ENCODE results near the gene CD55.

Gene CD55

GRCh38 chr1:207330011-207330710 is 8.7 kb downstream of the CD55 start:
- DNase-seq (ENCODE audit: low read depth in 2 of 2), result no peak

GRCh38 chr1:207331354-207332313 is 10.2 kb downstream of the CD55 start:
- no peak for DNase-seq (ENCODE audit: low read depth in 2 of 2)

GRCh38 chr1:207333009-207333600 is 11.6 kb downstream of the CD55 start:
- no peak for DNase-seq (ENCODE audit: low read depth in 2 of 2)

GRCh38 chr1:207333620-207334019 is 12.1 kb downstream of the CD55 start:
- DNase-seq (ENCODE audit: low read depth in 2 of 2), result no peak

- no peak for DNase-seq (ENCODE audit: low read depth in 2 of 2)
These were observed 12.9 kb downstream of the CD55 start for GRCh38 chr1:207334337-207334736.

GRCh38 chr1:207335138-207335537 is 13.7 kb downstream of the CD55 start:
- DNase-seq (ENCODE audit: low read depth in 2 of 2), result no peak

- no peak for DNase-seq (ENCODE audit: low read depth in 2 of 2)
These were observed 14.4 kb downstream of the CD55 start for GRCh38 chr1:207335695-207336363.

GRCh38 chr1:207336559-207337467 is 15.3 kb downstream of the CD55 start:
- DNase-seq (ENCODE audit: low read depth in 2 of 2), result no peak

GRCh38 chr1:207342332-207342731 is 20.9 kb downstream of the CD55 start:
- DNase-seq (ENCODE audit: low read depth in 2 of 2), result no peak

GRCh38 chr1:207343675-207344074 is 22.2 kb downstream of the CD55 start:
- DNase-seq (ENCODE audit: low read depth in 2 of 2), result no peak

GRCh38 chr1:207344221-207344620 is 22.7 kb downstream of the CD55 start:
- no peak for DNase-seq (ENCODE audit: low read depth in 2 of 2)

- no peak for DNase-seq (ENCODE audit: low read depth in 2 of 2)
These were observed 24.4 kb downstream of the CD55 start for GRCh38 chr1:207345644-207346477.

- DNase-seq (ENCODE audit: low read depth in 2 of 2), result no peak
These were observed 25.0 kb downstream of the CD55 start for GRCh38 chr1:207346513-207346912.

GRCh38 chr1:207349979-207350378 is 28.5 kb downstream of the CD55 start:
- DNase-seq (ENCODE audit: low read depth in 2 of 2), result no peak

GRCh38 chr1:207352554-207352953 is 31.1 kb downstream of the CD55 start:
- DNase-seq (ENCODE audit: low read depth in 2 of 2), result no peak

GRCh38 chr1:207355060-207355459 is 33.6 kb downstream of the CD55 start:
- DNase-seq (ENCODE audit: low read depth in 2 of 2), result no peak

GRCh38 chr1:207355513-207356295 is 34.2 kb downstream of the CD55 start:
- DNase-seq (ENCODE audit: low read depth in 2 of 2), result no peak

GRCh38 chr1:207361029-207361428 is 39.6 kb downstream of the CD55 start:
- DNase-seq (ENCODE audit: low read depth in 2 of 2), result no peak

GRCh38 chr1:207361889-207362288 is 40.4 kb downstream of the CD55 start:
- DNase-seq (ENCODE audit: low read depth in 2 of 2), result no peak

All from fibroblast of skin of left quadriceps (primary cell).